Inflammatory macrophage treated with lipopolysaccharide for 4 hours (primary cell): ENCODE measurements around the gene ALOX5AP.
A peak's percentile ranks its signal among the peaks of the same experiment; 100 is the strongest.

Source experiments
- DNase-seq: peaks from one replicate; pipeline ENCODE4 v3.0.0-alpha.2; 2020

Gene ALOX5AP

DNA sequence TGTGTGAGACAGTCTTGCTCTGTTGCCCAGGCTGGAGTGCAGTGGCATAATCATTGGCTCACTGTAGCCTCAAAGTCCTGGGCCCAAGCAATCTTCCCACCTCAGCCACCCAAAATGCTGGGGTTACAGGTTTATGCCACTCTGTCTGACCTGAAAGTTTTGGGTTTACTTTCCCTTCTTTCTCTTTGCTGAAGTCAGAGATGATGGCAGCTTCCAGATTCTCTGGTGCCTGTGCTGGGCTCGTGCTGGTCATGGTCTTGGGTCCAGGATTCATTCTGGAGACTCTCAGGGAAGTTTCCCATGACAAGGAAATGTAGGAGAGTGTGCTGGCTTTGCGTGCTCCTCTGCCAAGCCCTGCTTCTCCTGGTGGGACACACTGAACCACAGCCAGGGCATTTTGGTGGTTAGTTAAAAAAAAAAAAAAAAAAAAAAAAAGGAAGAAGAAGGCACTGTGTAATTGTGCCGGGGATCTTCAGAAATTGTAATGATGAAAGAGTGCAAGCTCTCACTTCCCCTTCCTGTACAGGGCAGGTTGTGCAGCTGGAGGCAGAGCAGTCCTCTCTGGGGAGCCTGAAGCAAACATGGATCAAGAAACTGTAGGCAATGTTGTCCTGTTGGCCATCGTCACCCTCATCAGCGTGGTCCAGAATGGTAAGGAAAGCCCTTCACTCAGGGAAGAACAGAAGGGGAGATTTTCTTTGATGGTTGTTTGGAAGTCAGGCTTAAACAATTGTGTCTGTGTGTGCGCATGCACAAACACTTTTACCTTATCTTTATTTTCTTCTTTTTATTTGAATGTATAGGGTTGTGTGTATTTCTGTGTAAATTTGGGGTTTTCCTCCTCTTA, at the start of gene ALOX5AP:
ALOX5AP (plus strand) TSS at position 519 of the 847 bp plus-strand sequence; CDS start at position 582, 63 bp downstream.
- peak; percentile 91 for DNase-seq

DNA sequence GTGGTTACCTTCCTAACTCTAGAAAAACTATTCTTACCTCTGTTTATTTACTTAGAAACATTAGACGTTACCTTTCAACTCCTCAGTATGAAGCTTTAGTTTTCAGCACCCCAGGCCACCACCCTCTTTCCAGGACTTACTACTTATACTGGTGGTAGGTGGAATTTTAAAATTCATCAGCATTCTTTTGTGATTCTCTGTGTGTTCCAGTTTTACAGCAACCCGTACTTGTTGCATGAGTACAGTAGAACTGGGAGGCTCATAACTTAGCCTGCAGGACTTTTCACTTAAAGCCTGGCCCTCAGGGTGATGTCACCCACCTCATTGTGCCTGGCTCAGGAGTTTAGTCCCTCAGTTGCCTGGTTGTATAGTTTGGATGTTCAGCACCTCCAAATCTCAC, 49.4 kb upstream of the ALOX5AP start:
- DNase-seq = no peak

DNA sequence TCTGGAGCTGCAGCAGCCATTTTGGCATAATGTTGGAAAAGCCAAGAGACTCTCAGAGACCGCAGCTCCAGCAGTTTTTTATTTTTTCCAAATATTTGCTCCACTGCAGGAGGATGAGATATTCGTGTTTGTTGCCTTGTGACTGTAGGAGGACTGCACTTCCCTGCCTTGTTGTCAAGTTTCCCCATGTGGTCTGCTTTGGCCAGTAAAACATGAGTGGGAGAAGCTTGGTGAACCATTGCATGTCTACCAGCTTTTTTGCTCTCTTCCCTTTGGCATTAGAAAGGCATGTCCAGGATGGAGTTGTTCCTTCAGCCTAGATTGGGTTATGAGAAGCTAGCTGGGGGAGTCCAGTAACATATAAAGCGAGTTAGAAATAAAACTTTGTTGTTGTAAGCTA, 47.7 kb upstream of the ALOX5AP start:
- DNase-seq = no peak

DNA sequence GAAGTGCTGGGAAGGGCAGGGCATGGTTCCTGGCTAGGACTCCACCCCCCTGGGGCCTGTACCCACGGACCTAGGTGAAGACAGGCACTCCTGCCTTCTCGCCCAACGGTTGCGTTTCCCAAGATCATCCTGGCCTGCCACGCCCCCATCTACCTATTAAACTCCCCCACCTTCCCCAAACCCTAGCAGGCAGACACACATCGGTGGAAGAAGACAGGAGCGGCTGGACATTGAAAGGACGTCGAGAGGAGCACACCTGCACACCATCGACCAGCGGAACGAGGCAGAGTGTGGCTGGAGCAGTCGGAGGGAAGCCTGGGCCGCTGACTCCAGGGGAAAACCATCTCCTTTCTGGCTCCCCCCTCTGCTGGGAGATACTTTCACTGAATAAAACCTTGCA, 45.6 kb upstream of the ALOX5AP start:
- no peak for DNase-seq

DNA sequence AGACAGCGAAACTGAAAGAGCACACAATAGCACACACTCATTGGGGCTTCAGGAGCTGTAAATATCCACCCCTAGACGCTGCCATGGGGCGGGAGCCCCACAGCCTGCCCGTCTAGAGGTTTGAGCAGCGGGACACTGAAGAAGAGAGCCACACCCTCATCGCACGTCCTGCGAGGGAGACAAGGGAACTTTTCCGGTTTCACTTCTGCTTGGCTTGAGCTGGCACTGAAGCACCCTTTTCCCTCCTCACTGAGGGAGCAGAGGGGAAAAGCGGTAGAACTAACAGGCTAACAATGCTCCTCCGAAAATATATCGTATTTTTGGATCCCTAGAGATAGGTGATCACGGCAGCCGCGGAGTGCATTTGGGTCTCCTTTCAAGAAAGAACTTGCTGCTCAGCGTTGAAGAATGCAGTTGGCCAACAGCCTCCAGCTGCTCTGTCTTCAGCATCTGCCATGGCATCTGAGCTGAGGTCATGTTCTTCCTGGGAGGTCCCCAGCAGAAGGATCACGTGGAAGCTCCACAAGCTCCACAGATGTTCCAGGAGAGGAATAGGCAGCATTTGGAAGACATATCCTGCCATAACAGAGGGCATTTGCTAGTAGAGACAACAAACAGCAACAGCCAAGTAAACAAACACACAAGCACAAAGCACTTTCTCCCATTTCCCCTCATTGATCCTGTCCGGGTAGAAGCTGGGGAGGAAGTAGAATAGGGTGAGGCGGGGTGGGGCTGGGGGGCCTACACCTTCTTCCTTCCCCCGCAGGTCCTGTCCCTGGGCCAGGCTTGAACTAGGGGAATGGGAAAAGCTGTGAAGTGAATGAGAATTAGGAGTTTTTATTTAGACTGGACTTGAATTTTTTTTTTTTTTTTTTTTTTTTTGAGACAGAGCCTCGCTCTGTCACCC, 44.8 kb upstream of the ALOX5AP start:
- DNase-seq = peak; percentile 93

DNA sequence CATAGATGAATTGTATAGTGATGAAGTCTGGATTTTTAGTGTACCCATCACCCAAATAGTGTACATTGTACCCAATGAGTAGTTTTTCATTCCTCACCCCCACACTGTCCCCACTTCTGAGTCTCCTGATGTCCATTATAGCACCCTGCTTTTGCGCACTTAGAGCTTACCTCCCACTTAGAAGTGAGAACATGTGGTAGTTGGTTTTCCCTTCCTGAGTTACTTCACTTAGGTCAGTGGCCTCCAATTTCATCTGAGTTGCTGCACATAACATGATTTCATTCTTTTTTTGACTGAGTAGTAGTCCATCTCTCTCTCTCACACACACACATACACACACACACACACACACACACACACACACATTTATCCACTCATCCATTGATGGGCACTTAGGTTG, 43.2 kb upstream of the ALOX5AP start:
- peak; percentile 57 for DNase-seq

DNA sequence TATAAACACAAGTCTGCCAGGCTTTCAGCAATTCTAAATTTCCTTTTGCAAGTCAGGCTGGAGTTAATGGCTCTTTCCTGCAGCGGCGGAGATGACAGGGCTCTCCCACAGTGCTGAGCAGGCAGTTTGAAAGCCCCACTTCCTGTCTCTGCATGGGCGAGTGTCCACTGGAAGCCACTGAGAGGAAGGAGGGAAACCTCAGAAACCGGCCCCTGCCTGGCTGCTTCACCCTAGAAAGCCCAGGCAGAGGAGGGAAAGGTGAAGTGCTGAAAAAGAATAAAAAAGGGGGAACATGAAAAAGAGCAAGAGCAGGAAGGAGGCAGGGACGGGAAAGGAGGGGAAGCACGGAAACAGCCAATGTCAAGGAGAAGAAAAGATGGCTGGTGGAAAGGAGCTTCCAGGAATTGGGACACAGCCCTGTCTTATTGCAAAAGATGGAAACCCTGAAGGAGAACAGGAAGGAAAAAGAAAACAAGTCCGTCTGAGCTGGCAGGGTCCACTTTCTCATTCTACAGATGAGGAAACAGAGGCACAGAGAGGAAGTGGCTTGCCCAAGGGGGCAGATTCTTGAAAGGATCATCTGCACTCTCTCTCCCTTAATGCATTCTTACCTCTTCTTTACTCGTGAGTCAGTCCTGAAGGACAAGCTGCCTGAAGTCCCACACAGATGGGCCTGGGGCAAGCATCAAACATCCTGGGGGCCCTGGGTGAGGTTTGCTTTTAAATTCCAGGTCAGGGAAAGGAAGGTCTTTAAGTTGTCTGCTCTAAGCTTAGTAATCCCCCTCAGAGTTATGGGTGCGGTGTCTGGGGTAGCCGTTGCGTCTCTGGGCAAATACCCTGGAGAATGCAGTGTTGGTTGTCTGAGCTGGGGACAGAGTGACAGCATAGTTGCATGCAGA, 38.8 kb upstream of the ALOX5AP start:
- DNase-seq = peak; percentile 85

DNA sequence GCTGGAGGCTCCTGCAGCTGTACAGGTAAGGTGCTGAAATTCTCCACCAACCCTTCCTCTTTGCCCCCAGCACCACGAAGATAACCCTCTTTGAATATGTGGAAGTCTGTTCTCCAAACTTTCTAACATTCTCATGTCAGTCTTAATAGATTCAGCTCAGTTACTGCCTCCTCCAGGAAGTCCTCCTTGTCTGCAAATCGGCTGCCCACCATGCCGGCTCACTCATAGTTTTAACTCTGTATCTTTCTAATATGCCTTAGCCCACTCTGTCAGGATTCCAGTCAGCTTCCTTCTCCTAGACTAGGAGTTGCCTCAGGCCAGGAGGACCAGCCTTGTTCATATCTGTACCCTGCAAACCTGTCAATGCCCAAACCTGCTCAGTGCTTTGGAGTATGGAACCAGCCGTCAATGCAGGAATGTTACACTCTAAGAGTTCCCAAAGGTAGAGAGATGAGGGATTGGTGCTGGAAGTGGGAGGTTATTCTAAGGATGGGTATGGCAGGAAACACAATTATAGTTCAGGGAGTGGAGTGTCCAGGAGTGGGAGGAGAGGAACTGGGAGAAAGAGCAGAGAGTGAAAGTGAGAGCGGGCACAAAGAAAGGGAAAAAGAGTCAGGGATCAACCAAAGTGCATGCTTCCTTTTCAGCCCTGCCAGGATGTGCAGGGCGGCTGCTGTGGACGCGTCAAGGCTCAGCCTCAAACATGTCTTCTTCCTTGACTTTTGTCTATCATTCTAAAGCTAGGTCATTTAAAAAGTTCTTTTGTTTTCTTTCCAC, 38.0 kb upstream of the ALOX5AP start:
- DNase-seq = peak; percentile 60

DNA sequence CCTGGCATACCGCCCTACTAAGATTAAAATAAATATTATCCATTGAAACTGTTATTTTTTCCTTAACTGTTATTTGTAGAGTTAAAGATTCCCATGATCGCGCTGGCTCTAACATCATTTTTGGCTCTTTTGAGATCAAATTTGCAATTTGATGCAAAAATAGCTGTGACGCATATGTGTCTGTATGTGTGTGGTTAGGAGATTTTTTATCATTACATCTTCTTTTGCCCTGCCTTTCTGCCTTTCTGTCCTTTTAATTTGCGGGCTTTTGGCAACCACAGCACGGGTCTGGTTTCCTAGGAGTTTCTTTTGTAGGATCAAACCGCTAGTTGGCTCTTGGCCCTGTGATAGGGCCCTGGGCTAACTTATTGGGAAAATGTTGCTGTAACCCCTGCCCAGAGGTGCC, 37.3 kb upstream of the ALOX5AP start:
- DNase-seq = no peak

DNA sequence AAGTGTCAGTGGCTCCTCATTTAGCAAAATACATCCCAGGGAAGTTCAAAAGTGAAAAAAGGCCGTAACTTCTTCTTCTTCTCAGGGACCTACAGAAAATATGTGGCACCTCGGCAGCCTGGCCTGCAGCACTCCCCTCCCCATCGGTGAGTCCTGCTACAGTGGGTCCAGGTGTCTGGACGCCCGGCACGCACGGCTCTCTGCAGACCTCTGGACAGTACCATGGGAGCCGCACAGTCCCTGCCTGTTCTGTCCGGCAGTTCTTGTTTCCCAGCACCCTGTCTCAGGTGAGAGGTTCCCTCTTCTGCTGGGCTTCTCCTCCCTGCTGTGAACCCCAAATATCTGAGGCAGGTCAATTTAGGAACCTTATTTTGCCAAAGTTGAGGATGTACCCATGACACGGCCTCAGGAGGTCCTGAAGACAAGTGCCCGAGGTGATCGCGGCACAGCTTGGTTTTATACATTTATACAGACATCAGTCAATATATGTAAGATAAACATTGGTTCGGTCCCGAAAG, 36.8 kb upstream of the ALOX5AP start:
- DNase-seq = no peak

DNA sequence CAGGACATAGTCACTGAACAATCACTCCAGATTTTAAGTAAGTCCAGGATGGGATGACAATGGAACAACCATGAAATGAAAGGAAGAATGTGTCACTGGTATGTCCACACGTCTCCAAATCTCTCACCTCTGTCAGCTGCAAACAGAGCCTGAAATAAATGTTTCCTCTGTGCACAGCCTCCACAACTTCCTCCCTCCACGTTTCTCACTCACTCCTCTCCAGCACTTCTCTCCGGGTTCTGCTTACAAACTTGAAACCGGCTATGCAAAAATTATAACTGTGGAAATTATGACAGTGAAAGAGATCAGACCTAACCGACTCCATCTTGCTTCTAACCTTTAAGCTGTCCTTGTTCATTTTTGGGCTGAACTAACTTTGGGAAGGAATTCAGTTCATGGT, 35.0 kb upstream of the ALOX5AP start:
- no peak for DNase-seq

DNA sequence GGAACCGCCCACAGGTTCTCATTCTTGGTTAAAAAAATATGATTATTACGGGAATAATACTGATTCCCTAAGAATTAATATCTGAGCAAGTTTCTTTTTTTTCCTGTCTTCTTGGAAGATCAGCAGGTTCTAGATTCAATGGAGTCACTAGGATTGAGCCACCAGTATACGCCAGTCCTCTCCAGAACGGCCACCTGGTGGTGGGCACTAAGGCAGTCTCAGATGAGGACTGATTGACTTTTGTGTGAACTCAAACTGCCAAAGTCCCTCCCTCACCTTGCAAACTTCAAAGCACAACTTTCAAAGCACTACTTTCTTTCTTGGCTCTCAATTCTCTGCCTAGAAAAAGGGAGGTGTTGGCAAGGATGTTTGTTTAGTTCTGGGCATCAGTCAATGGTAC, 33.3 kb upstream of the ALOX5AP start:
- DNase-seq = no peak

DNA sequence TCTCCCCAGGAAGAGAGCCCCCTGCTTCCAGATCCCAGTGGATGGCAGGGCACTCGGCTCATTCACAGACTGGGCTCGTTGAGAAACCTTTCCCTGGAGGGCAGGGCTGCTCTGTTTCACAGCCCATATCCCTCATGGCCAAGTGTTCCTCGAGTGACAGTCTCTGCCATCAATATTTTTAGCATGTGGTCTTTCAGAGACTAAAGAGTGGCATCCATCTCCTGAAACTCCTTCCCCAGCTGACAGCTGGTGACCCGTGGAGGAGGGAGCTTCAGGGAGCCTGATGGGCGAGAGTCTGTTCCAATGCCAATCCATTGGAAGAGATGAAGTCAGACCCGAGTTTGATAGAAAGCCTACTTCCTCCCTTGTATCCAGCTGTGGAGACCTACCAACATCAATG, 30.7 kb upstream of the ALOX5AP start:
- DNase-seq = no peak

DNA sequence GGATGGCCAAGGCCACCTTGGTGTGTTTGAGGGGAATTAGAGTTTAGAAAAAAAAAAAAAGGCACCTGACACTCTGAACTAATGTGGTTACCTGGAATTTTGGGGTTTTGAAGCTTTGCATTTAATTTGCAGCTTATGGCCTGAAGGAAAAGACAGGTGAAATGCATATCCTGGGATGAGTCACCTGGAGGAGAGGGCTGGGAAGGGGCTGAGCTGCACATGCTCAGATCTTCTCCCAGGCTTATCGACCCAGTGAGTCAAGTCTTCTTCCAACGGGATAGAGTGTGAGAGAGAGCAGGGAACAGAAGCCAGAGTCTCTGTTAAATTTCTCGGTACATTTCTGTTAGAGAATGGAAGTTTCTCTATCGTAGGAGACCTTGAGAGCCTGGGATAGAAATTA, 29.7 kb upstream of the ALOX5AP start:
- DNase-seq = no peak

DNA sequence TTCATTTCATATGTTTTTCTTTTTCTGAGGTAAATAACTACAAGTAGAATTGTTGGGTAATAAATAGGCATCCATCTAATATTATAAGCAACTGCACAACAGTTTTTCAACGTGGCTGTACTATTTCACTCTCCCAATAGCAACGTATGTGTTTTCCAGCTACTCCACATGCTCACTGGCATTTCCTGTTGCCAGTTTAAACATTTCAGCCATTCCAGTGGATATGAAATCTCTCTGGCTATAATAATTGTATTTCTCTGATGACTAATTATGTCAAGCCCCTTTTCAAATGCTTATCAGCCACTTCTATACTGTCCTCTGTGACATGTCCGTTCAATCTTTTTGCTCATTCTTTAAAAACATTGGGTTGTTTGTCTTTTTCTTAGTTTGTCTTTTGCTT, 26.8 kb upstream of the ALOX5AP start:
- DNase-seq = no peak

DNA sequence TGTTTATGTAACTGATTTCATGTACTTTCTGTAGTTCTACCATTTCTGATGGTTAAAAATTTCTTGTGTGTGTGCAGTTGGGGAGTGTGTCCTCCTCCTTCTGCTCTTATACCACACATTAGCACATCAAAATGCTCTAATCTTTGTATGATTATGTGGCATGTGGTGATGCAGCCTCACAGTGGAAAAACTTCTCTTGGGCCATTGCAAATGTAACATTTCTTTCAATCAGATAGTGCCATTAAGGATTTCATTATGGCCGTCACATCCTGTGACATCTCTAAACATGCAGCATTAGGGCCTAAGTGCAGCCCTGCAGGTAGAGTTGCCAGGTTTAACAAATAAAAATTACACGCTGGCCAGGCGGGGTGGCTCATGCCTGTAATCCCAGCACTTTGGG, 24.9 kb upstream of the ALOX5AP start:
- DNase-seq = no peak

DNA sequence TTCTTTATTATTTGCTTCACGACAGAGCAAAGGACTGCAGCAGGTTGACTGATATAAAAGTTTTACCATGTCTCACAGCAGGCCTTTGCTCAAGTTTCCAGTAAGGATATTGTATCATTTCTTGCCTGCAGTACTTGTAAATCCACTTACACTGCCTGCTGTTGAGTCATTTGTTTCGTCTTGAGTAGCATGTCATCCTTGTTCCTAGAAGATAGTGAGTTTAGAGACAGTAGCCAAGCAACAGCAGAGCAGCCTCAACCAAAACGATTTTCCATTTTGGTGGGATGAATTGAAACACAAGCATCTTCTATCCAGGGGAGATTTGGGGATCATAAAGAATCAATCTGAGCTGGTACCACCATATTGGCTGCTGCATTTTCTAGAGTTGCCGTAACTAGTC, 24.0 kb upstream of the ALOX5AP start:
- DNase-seq = peak; percentile 82

DNA sequence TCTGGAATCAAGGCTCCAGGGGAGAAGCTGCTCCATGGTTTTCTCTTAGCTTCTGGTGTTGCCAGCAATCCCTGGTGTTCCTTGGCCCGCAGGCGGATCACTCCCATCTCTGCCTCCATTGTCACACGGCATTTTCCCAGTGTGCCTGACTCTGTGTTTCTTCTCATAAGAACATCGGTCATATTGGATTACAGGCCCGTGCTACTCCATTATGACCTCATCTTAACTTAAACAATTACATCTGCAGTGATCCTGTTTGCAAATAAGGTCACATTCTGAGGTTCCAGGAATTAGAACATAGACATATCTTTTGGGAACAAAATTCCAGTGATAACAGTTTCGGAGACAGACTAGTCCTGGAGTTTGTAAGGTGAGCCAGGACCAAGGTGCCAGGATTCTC, 23.5 kb upstream of the ALOX5AP start:
- DNase-seq = no peak

DNA sequence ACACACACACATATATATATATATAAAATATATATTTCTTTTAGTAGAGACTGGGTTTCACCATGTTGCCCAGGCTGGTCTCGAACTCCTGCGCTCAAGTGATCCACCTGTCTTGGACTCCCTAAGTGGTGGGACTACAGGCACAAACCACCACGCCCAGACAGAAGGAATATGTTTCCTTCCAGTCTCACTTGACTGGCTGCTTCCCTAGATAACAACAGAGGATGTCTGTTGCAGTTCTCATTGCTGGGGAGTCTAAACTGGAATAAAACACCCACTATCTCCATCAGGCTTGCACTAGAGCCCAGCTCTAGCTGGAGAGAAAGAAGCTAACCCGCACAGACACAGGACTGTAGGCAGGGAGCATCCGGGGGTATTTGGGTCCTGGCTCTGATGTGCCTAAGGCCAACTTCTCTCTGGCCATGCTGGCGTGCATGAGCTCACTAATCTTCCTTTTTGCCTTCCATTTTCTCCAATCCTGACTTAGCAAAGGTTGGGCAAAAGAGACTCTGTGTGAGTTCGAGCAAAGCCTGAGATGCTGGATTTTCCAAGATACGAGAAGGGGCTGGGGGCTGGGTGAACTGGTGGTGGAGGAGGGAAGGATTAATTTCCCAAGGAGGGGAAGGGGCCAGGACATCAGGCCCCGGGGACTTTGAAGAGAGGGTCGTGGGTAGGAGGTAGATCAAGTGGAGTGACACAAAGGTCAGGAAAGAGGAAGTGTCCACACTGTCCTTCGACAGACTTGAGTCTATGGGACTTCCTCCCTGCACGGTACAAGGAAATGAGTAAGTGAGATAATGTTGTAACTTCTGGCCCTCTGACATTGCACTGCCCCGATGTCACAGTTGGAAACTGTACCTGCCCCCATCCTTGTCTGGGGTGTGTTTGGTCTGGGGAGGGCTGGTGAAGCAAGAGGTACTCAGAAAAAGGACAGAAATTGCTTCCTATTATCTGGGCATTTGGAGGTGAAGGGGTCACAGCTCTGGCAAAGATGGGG, 22.5 kb upstream of the ALOX5AP start:
- peak; percentile 97 for DNase-seq

DNA sequence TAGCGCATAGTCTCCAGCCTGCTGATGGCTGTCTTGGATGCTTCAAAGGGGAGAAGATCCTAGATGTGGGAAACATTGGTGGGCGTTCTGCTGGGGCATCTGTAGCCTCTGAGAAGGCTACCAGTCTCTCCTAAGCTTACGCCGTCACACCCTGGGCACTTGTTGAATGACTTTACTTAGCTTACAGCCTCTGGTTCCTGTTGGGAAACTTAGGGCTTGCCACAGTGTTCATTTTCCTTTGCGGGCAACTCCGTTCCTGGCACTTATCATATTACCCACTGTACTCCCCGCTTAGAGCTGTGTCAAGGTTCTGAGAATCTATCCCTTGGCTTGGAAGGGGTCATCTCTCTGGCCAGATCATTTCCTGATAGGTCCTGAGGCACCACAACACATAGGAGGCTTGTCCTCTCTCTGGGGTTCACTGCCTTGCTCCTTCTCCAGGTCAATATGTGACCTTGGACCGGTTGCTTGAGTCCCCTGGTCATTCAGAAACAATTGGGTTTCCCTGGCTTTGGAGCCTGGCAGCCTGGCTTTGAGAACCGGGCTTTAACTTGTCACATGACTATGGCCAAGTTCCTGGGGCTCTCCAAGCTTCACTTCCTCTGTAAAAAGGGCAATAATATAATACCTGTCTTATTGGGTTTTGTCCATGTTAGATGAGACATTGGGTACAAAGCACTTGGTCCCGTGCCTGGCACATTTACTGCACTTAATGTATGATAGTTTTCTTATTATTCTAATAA, 20.5 kb upstream of the ALOX5AP start:
- peak; percentile 92 for DNase-seq
